Loucy (cell line): ENCODE data around the gene ADARB1.

ENCODE experiments used
- EZH2phosphoT487 ChIP-seq: fragments of 200-600 bp; IDR thresholded peaks from 2 replicates; pipeline ENCODE4 v1.6.1; 2018; ENCODE audit warnings: antibody characterized with exemption, mild to moderate bottlenecking, moderate library complexity, borderline replicate concordance
- TF ChIP-seq, protein P1 (sequence below): fragments of 200-600 bp; sonication (generic); conservative IDR thresholded peaks from 2 replicates; pipeline ENCODE4 v1.5.1; 2014; ENCODE audit warnings: mild to moderate bottlenecking, antibody characterized with exemption, low read length

DNA sequence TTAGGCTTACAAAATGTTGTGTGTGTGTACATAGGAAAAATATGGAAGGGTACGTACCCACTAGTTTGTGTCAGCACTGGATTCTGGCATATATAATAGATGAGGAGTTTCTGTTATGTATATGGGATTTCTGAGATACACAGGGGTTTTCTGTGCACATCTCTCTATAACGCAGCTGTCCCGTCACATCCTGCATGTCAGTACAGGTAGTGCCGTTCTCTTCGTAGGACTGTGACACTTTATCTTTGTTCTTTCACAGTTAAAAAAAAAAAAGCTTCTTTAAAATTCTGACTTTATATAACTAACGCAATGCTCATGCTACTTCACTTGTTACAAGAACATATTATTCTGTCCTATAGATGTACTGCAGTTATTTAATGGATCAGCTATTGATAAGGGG lies 42.9 kb downstream of the ADARB1 start:
- no peak for TF ChIP-seq EZH2phosphoT487
- TF ChIP-seq, protein P1, sequence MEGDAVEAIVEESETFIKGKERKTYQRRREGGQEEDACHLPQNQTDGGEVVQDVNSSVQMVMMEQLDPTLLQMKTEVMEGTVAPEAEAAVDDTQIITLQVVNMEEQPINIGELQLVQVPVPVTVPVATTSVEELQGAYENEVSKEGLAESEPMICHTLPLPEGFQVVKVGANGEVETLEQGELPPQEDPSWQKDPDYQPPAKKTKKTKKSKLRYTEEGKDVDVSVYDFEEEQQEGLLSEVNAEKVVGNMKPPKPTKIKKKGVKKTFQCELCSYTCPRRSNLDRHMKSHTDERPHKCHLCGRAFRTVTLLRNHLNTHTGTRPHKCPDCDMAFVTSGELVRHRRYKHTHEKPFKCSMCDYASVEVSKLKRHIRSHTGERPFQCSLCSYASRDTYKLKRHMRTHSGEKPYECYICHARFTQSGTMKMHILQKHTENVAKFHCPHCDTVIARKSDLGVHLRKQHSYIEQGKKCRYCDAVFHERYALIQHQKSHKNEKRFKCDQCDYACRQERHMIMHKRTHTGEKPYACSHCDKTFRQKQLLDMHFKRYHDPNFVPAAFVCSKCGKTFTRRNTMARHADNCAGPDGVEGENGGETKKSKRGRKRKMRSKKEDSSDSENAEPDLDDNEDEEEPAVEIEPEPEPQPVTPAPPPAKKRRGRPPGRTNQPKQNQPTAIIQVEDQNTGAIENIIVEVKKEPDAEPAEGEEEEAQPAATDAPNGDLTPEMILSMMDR: no peak
